ENCODE measurements around the gene APPBP2. TPM values are rescaled to one million over a fixed set of nuclear protein-coding genes. Genes with fewer than 3 reads are reported as not detected.

The APPBP2 gene, protein sequence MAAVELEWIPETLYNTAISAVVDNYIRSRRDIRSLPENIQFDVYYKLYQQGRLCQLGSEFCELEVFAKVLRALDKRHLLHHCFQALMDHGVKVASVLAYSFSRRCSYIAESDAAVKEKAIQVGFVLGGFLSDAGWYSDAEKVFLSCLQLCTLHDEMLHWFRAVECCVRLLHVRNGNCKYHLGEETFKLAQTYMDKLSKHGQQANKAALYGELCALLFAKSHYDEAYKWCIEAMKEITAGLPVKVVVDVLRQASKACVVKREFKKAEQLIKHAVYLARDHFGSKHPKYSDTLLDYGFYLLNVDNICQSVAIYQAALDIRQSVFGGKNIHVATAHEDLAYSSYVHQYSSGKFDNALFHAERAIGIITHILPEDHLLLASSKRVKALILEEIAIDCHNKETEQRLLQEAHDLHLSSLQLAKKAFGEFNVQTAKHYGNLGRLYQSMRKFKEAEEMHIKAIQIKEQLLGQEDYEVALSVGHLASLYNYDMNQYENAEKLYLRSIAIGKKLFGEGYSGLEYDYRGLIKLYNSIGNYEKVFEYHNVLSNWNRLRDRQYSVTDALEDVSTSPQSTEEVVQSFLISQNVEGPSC
- total RNA-seq = 36.4 and 41.7 TPM in 2 replicates

GRCh38 chr17:60525685-60526514, at the start of gene APPBP2:
Gene APPBP2 (minus strand): TSS chr17:60526242. CDS start chr17:60525931, 311 bp downstream.

DNA sequence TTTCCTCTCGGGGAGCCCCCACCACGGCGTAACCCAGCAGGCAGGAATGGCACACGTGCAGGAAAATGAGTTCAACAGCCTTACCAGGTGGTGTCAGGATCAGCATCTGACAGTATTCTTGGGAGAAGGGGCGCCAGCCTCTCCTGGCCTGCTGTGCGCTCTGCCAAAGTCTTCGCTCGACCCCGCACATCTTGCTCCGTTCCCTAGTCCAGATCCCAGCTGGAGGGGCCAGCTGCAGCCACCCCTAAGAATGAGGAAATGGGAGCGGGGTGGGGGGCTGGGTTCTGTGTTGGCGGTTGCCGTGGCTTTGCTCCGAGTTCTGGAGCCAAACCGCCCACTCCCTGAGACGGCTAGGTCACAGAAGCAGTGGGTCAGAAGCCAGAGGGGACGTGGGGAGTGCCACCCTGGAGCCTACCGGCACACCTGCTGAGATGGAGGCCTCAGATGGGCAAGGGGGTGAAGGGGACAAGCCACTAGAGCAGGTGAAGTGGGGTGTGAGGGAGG, 103.8 kb downstream of the APPBP2 start, which contains the start of gene CHCT1:
TSS of gene CHCT1 (plus strand) at position 328 of the 504 bp plus-strand sequence. CDS start at position 432, 104 bp downstream.

Other genes starting within 250 kb of the APPBP2 start
- 46.0 and 51.6 TPM in 2 replicates for gene USP32, start 134.1 kb downstream of the APPBP2 start, total RNA-seq
- gene CHCT1, start 103.8 kb downstream of the APPBP2 start, total RNA-seq = not detected in 2 replicates
- gene PPM1D, start 74.0 kb upstream of the APPBP2 start, total RNA-seq = 5.9 and 9.4 TPM in 2 replicates
- 13.8 and 17.2 TPM in 2 replicates for gene BCAS3, start 151.6 kb upstream of the APPBP2 start, total RNA-seq